ENCODE results near the gene IFT81.

IFT81 gene

DNA sequence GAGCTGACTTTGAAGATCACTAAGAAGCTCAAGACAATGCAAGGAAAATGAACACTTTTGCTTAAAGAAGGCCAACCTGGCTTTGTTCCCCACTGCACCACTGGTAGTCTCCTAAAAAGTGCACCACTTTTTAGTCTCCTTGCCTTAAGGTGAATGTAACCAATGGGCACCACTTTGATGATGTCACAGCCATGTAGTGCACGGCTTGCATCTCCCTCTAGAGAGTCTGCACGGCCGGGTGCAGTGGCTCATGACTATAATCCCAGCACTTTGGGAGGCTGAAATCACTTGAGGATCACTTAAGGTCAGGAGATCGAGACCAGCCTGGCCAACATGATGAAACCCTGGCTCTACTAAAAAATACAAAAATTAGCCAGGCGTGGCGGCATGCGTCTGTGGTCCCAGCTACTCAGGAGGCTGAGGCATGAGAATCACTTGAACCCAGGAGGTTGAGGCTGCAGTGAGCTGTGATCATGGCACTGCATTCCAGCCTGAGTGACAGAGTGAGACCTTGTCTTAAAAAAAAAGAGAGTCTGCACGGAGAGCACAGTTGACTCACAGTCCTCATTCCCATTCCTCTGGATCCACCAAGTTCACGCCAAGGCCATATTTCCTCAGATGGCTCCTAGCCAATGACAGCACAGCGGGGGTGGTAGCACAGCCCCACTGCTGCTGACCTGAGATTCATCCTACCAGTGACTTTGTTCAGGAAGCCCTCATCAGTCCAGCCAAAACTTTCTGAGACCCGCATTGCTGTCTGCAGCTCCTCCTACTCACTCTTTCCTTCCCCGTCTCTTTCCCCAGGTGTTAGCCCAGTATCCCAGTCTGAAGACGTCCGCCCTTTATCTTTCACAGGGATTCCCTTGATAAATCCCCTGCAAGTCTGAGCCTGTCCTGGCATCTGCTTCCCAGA is 16.5 kb upstream of the IFT81 start:
- Histone ChIP-seq H3K4me1 (ENCODE audit: control insufficient read depth in 5 of 5, insufficient read depth in 5 of 5, low read length in 5 of 5) (peaks cover 4 to 48% (median 37%) of the 10 kb centered on the region in 5 donors), H3K27me3 (ENCODE audit: control insufficient read depth in 5 of 5, insufficient read depth in 4 of 5, low read length in 5 of 5) (no peaks in the 10 kb centered on the region), H3K36me3 (ENCODE audit: control insufficient read depth in 5 of 5, insufficient read depth in 5 of 5, low read length in 5 of 5) (no peaks in the 10 kb centered on the region), H3K9ac (ENCODE audit: low read length in 5 of 5) (no peak overlapping the region), H3K27ac (ENCODE audit: low read depth, low read length) (peak overlapping the region; percentile 68), H3K9me3 (ENCODE audit: control insufficient read depth in 5 of 5, low read length in 5 of 5) (no peaks in the 10 kb centered on the region), H3K4me3 (ENCODE audit: low read depth in 1 of 5, low read length in 5 of 5) (no peak overlapping the region)

DNA sequence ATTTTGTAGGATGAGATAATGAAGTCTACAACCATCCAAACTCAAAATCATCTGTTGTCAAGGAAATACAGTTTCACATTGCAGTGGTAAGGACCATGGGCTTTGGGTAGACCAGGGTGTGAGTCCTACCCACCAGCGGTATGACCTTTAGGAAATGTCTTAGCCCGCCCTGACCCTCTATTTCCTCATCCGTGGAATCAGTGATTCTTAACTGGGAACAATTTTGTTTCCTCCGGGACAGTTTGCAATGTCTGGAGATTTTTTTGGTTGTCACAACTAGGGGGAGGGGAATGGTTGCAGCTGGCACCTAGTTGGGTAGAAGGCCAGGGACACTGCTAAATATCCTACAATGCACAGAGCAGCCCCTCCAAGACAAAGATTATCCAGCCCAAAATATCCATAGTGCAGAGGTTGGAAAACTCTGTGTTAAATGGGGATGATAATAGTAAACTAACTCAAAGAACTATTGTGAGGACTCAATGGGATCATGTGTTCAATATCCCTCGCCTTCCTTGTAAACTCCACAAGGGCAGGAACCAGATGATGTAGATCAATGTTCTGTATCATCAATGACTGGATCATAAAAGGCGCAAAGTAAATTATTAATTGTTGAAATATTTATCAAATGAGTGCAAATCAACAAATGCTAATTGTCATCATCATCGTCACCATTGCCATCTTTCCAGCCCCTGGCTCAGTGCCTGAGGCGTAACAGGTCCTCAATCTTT is 15.7 kb upstream of the IFT81 start:
- no peak overlapping the region for H3K4me3 ChIP-seq (ENCODE audit: low read depth in 1 of 5, low read length in 5 of 5)
- no peak overlapping the region for H3K9ac ChIP-seq (ENCODE audit: low read length in 5 of 5)
- peak overlapping the region; percentile 68 for H3K27ac ChIP-seq (ENCODE audit: low read depth, low read length)
- H3K27me3 ChIP-seq (ENCODE audit: control insufficient read depth in 5 of 5, insufficient read depth in 4 of 5, low read length in 5 of 5) = no peaks in the 10 kb centered on the region
- H3K9me3 ChIP-seq (ENCODE audit: control insufficient read depth in 5 of 5, low read length in 5 of 5) = no peaks in the 10 kb centered on the region
- H3K4me1 ChIP-seq (ENCODE audit: control insufficient read depth in 5 of 5, insufficient read depth in 5 of 5, low read length in 5 of 5) = peaks cover 4 to 48% (median 37%) of the 10 kb centered on the region in 5 donors
- H3K36me3 ChIP-seq (ENCODE audit: control insufficient read depth in 5 of 5, insufficient read depth in 5 of 5, low read length in 5 of 5) = no peaks in the 10 kb centered on the region

DNA sequence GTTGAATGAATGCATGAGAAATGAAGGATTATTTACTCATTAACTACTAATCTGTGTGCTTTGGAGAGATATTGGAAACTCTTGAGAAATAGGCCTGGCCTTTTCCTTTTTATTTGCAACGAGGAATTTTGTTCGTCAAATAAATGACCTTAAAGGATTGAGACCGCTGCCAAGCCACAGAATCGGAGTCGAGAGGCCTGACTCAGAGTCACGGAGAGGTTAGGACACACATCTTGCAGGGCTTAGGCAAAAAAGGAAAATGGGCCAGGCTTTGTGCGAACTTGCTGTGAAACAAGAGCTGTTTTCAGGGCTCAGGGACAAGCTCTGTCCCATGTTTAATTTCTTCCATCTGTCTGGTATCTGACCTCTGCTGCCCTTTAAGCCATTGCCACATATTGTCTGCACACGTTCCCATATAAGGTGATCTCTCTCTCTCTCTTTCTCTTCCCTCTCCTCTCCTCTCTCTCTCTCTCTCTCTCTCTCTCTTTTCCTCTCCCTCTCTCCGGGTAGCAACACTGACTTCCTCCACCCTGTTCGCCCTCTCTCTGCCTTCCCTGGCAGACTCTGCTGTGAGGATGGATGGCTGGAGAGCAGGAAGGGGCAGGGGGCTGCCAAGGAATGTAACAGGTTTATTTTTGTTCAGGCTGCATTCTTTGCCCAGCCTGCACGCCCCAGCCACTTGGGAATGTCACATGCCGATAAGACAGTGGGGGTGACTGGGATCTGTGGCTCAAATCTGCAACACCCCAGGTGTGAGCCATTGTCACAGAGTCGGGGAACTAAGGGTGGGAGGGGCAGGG is 14.9 kb upstream of the IFT81 start:
- Histone ChIP-seq H3K27me3 (ENCODE audit: control insufficient read depth in 5 of 5, insufficient read depth in 4 of 5, low read length in 5 of 5) (no peaks in the 10 kb centered on the region), H3K36me3 (ENCODE audit: control insufficient read depth in 5 of 5, insufficient read depth in 5 of 5, low read length in 5 of 5) (no peaks in the 10 kb centered on the region), H3K27ac (ENCODE audit: low read depth, low read length) (peak overlapping the region; percentile 68), H3K4me1 (ENCODE audit: control insufficient read depth in 5 of 5, insufficient read depth in 5 of 5, low read length in 5 of 5) (peaks cover 6 to 48% (median 37%) of the 10 kb centered on the region in 5 donors), H3K9me3 (ENCODE audit: control insufficient read depth in 5 of 5, low read length in 5 of 5) (no peaks in the 10 kb centered on the region), H3K4me3 (ENCODE audit: low read depth in 1 of 5, low read length in 5 of 5) (peak overlapping the region in 1 of 5 donors; percentile 35), H3K9ac (ENCODE audit: low read length in 5 of 5) (peak overlapping the region in 1 of 5 donors; percentile 36)

- Histone ChIP-seq H3K9ac (ENCODE audit: low read length in 5 of 5) (no peak overlapping the region), H3K4me3 (ENCODE audit: low read depth in 1 of 5, low read length in 5 of 5) (no peak overlapping the region), H3K4me1 (ENCODE audit: control insufficient read depth in 5 of 5, insufficient read depth in 5 of 5, low read length in 5 of 5) (peaks cover 6 to 41% (median 30%) of the 10 kb centered on the region in 5 donors), H3K27ac (ENCODE audit: low read depth, low read length) (peak overlapping the region; percentile 68), H3K27me3 (ENCODE audit: control insufficient read depth in 5 of 5, insufficient read depth in 4 of 5, low read length in 5 of 5) (no peaks in the 10 kb centered on the region), H3K36me3 (ENCODE audit: control insufficient read depth in 5 of 5, insufficient read depth in 5 of 5, low read length in 5 of 5) (no peaks in the 10 kb centered on the region), H3K9me3 (ENCODE audit: control insufficient read depth in 5 of 5, low read length in 5 of 5) (no peaks in the 10 kb centered on the region)
Measured at GRCh38 chr12:110109837-110110535, 14.2 kb upstream of the IFT81 start.

GRCh38 chr12:110111476-110112334 is 12.5 kb upstream of the IFT81 start:
- H3K4me3 ChIP-seq (ENCODE audit: low read depth in 1 of 5, low read length in 5 of 5) = no peak overlapping the region
- H3K9ac ChIP-seq (ENCODE audit: low read length in 5 of 5) = no peak overlapping the region
- no peaks in the 10 kb centered on the region for H3K36me3 ChIP-seq (ENCODE audit: control insufficient read depth in 5 of 5, insufficient read depth in 5 of 5, low read length in 5 of 5)
- no peak overlapping the region for H3K27ac ChIP-seq (ENCODE audit: low read depth, low read length)
- no peaks in the 10 kb centered on the region for H3K27me3 ChIP-seq (ENCODE audit: control insufficient read depth in 5 of 5, insufficient read depth in 4 of 5, low read length in 5 of 5)
- peaks cover 6 to 27% (median 26%) of the 10 kb centered on the region in 5 donors for H3K4me1 ChIP-seq (ENCODE audit: control insufficient read depth in 5 of 5, insufficient read depth in 5 of 5, low read length in 5 of 5)
- H3K9me3 ChIP-seq (ENCODE audit: control insufficient read depth in 5 of 5, low read length in 5 of 5) = no peaks in the 10 kb centered on the region

- no peaks in the 10 kb centered on the region for H3K9me3 ChIP-seq (ENCODE audit: control insufficient read depth in 5 of 5, low read length in 5 of 5)
- no peaks in the 10 kb centered on the region for H3K27me3 ChIP-seq (ENCODE audit: control insufficient read depth in 5 of 5, insufficient read depth in 4 of 5, low read length in 5 of 5)
- no peak overlapping the region for H3K4me3 ChIP-seq (ENCODE audit: low read depth in 1 of 5, low read length in 5 of 5)
- H3K27ac ChIP-seq (ENCODE audit: low read depth, low read length) = no peak overlapping the region
- no peaks in the 10 kb centered on the region for H3K36me3 ChIP-seq (ENCODE audit: control insufficient read depth in 5 of 5, insufficient read depth in 5 of 5, low read length in 5 of 5)
- H3K9ac ChIP-seq (ENCODE audit: low read length in 5 of 5) = no peak overlapping the region
- H3K4me1 ChIP-seq (ENCODE audit: control insufficient read depth in 5 of 5, insufficient read depth in 5 of 5, low read length in 5 of 5) = peaks cover 6 to 25% (median 23%) of the 10 kb centered on the region in 5 donors
Measured at GRCh38 chr12:110112335-110112660, 11.9 kb upstream of the IFT81 start.

GRCh38 chr12:110114528-110114937 is 9.6 kb upstream of the IFT81 start:
- Histone ChIP-seq H3K27me3 (ENCODE audit: control insufficient read depth in 5 of 5, insufficient read depth in 4 of 5, low read length in 5 of 5) (no peaks in the 10 kb centered on the region), H3K36me3 (ENCODE audit: control insufficient read depth in 5 of 5, insufficient read depth in 5 of 5, low read length in 5 of 5) (no peaks in the 10 kb centered on the region), H3K4me1 (ENCODE audit: control insufficient read depth in 5 of 5, insufficient read depth in 5 of 5, low read length in 5 of 5) (peaks cover 2 to 10% (median 9%) of the 10 kb centered on the region in 5 donors), H3K4me3 (ENCODE audit: low read depth in 1 of 5, low read length in 5 of 5) (no peak overlapping the region), H3K9me3 (ENCODE audit: control insufficient read depth in 5 of 5, low read length in 5 of 5) (no peaks in the 10 kb centered on the region), H3K9ac (ENCODE audit: low read length in 5 of 5) (no peak overlapping the region), H3K27ac (ENCODE audit: low read depth, low read length) (no peak overlapping the region)

DNA sequence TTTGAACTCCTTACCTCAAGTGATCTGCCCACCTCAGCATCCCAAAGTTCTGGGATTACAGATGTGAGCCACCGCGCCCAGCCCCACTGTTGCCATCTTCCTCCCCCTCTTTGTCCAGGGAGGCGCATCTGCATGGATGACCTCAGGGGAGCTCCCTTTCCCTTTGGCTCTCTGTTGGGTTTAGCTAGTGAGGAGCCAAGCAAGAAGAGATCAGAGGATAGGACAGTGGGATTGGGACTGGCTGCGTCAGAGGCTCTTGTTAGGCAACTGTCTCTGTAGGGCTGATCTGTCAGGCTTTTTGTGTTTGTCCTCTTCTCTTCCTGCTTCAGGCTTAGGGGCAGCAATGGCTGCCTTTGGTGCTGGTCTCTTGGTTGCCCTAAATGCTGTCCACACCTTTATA is 8.5 kb upstream of the IFT81 start:
- no peak overlapping the region for H3K27ac ChIP-seq (ENCODE audit: low read depth, low read length)

GRCh38 chr12:110116623-110117022 is 7.5 kb upstream of the IFT81 start:
- Histone ChIP-seq H3K27ac (ENCODE audit: low read depth, low read length) (no peak overlapping the region), H3K27me3 (ENCODE audit: control insufficient read depth in 5 of 5, insufficient read depth in 4 of 5, low read length in 5 of 5) (no peaks in the 10 kb centered on the region), H3K4me3 (ENCODE audit: low read depth in 1 of 5, low read length in 5 of 5) (no peak overlapping the region), H3K9ac (ENCODE audit: low read length in 5 of 5) (no peak overlapping the region), H3K9me3 (ENCODE audit: control insufficient read depth in 5 of 5, low read length in 5 of 5) (no peaks in the 10 kb centered on the region), H3K4me1 (ENCODE audit: control insufficient read depth in 5 of 5, insufficient read depth in 5 of 5, low read length in 5 of 5) (peaks cover 0 to 7% (median 6%) of the 10 kb centered on the region in 5 donors), H3K36me3 (ENCODE audit: control insufficient read depth in 5 of 5, insufficient read depth in 5 of 5, low read length in 5 of 5) (no peaks in the 10 kb centered on the region)

More for the DNA sequence above, 8.5 kb upstream of the IFT81 start:
- H3K27me3 ChIP-seq (ENCODE audit: control insufficient read depth in 5 of 5, insufficient read depth in 4 of 5, low read length in 5 of 5) = no peaks in the 10 kb centered on the region
- H3K9ac ChIP-seq (ENCODE audit: low read length in 5 of 5) = no peak overlapping the region
- H3K36me3 ChIP-seq (ENCODE audit: control insufficient read depth in 5 of 5, insufficient read depth in 5 of 5, low read length in 5 of 5) = no peaks in the 10 kb centered on the region
- peaks cover 0 to 7% (median 6%) of the 10 kb centered on the region in 5 donors for H3K4me1 ChIP-seq (ENCODE audit: control insufficient read depth in 5 of 5, insufficient read depth in 5 of 5, low read length in 5 of 5)
- no peaks in the 10 kb centered on the region for H3K9me3 ChIP-seq (ENCODE audit: control insufficient read depth in 5 of 5, low read length in 5 of 5)
- no peak overlapping the region for H3K4me3 ChIP-seq (ENCODE audit: low read depth in 1 of 5, low read length in 5 of 5)
